Esophagus squamous epithelium (tissue), 5 donors: ENCODE measurements around the gene AHRR. TPM values are rescaled to one million over a fixed set of nuclear protein-coding genes. Genes with fewer than 3 reads are reported as not detected.
"Not testable (repeated sequence)": the region's sequence is repeated elsewhere in the genome, so short reads cannot be mapped to it uniquely, and the experiment has no call there.

Experiments used
- DNase-seq: peaks from one replicate; lab custom pipeline; 2025; lab: John Stamatoyannopoulos, UW
- H3K27ac ChIP-seq, 4 donors: fragments of 200-600 bp; sonication (generic); one replicate each; pipeline ENCODE4 v1.5.1; 2016 to 2019; ENCODE audit warnings: mild to moderate bottlenecking in 1 of 4
- H3K27me3 ChIP-seq, 4 donors: fragments of 200-600 bp; sonication (generic); 1 replicate in 3 of 4; 2 replicates in 1 of 4; pipeline versions ENCODE4 v1.5.1 to v1.6.0; 2017 to 2021; ENCODE audit warnings: antibody characterized with exemption in 1 of 4
- H3K36me3 ChIP-seq, 3 donors: fragments of 200-600 bp; sonication (generic); one replicate each; pipeline ENCODE4 v1.5.1; 2016 to 2019
- H3K4me1 ChIP-seq, 3 donors: fragments of 200-600 bp; sonication (generic); one replicate each; pipeline ENCODE4 v1.5.1; 2017 to 2019
- H3K4me3 ChIP-seq, 4 donors: fragments of 200-600 bp; sonication (generic); 1 replicate in 3 of 4; 2 replicates in 1 of 4; pipeline ENCODE4 v1.5.1; 2016 to 2019; ENCODE audit warnings: mild to moderate bottlenecking in 2 of 4, moderate library complexity in 1 of 4
- H3K9me3 ChIP-seq, 3 donors: fragments of 200-600 bp; sonication (generic); one replicate each; pipeline ENCODE4 v1.5.1; 2016 to 2019
- POLR2A ChIP-seq, 4 donors: fragments of 450-650 bp; IDR thresholded peaks; one replicate each; pipeline ENCODE4 v1.6.1; 2017; ENCODE audit warnings: antibody characterized with exemption in 4 of 4, mild to moderate bottlenecking in 4 of 4, moderate library complexity in 3 of 4
- WGBS, 2 donors: methylation state at CpG; one replicate each; pipeline ENCODE4 v1.1.5; 2018; 5-methylcytosine and 5-hydroxymethylcytosine counted together
- intact Hi-C: fragments of 100-400 bp; cut with DNase I; formaldehyde crosslinking; loops from one replicate; pipeline ENCODE4 v1.15.0; 2022
- total RNA-seq, 4 donors: library from RNA; depleted of rRNA; stranded (reverse); fragments of >200 nt; gene quantifications; one replicate each; pipeline ENCODE4 v1.1.0, GENCODE V29; 2016
- TF ChIP-seq, protein P1 (sequence below), 6 experiments: fragments of 450-650 bp in 4 of 6; fragments of 200-600 bp in 2 of 6; sonication (generic) in 2 of 6; IDR thresholded peaks; one replicate each; pipeline ENCODE4 v1.5.1; 2016 to 2019; ENCODE audit warnings: antibody characterized with exemption in 6 of 6, mild to moderate bottlenecking in 4 of 6, moderate library complexity in 4 of 6
- donor health status: DM: yes; HTN: yes; CAD: no.

AHRR gene
- total RNA-seq, 4 donors from 2014 or later = 0.66 to 1.5 (median 1.1) TPM

GRCh38 chr5:411728-412127 is 90.2 kb downstream of the AHRR start:
- TF ChIP-seq POLR2A (IDR thresholded peaks at IDR 0.05) = no peak
- TF ChIP-seq, protein P1, sequence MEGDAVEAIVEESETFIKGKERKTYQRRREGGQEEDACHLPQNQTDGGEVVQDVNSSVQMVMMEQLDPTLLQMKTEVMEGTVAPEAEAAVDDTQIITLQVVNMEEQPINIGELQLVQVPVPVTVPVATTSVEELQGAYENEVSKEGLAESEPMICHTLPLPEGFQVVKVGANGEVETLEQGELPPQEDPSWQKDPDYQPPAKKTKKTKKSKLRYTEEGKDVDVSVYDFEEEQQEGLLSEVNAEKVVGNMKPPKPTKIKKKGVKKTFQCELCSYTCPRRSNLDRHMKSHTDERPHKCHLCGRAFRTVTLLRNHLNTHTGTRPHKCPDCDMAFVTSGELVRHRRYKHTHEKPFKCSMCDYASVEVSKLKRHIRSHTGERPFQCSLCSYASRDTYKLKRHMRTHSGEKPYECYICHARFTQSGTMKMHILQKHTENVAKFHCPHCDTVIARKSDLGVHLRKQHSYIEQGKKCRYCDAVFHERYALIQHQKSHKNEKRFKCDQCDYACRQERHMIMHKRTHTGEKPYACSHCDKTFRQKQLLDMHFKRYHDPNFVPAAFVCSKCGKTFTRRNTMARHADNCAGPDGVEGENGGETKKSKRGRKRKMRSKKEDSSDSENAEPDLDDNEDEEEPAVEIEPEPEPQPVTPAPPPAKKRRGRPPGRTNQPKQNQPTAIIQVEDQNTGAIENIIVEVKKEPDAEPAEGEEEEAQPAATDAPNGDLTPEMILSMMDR (IDR thresholded peaks at IDR 0.05) = no peak
- Histone ChIP-seq H3K36me3 (no peaks in the 10 kb centered on the region), H3K4me1 (peaks cover 4 to 17% (median 14%) of the 10 kb centered on the region in 3 donors), H3K9me3 (no peaks in the 10 kb centered on the region), H3K27me3 (peaks cover 0 to 5% (median 0%) of the 10 kb centered on the region in 4 donors), H3K4me3 (no peak overlapping the region), H3K27ac (no peak overlapping the region)
- 81 to 85% methylated on average over 9 to 13 of the region's 13 CpGs for WGBS, 2 donors
- DNase-seq = no peak
- intact Hi-C loops = no loop called here

DNA sequence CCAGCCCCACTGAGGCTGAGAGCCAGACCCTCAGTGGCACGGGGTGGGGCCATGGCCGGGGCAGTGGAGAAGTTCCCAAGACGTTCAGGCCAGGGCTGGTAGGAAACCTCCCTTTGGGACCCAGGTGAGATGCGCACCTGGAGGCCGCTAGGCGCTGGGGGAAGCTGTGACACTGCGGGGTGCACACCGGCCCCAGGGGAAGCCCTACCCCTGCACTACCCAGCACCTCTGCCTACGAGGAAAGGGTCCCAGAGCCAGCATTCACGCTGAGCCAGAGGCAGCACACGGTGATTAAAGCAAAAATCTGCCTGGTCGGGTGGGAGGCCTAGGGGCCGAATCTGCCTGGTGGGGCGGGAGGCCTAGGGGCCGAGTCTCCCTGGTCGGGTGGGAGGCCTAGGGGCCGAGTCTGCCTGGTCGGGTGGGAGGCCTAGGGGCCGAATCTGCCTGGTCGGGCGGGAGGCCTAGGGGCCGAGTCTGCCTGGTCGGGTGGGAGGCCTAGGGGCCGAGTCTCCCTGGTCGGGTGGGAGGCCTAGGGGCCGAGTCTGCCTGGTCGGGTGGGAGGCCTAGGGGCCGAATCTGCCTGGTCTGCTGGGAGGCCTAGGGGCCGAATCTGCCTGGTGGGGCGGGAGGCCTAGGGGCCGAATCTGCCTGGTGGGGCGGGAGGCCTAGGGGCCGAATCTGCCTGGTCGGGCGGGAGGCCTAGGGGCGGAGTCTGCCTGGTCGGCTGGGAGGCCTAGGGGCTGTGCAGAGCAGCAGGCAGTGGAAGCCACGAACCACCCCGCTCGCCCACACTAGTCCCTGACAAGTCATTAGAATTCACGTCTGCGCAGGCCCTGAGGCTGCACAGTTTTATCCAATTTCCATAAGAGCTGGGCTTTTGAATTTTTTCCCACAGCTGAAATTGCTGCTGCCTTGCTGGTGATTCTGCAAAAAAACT is 93.7 kb downstream of the AHRR start:
- peak overlapping the region in 2 of 4 donors; percentile 39 to 88 for H3K27ac ChIP-seq
- H3K4me3 ChIP-seq, intact Hi-C loops, DNase-seq, H3K36me3 ChIP-seq, H3K27me3 ChIP-seq, H3K9me3 ChIP-seq: not testable (repeated sequence)
- WGBS, 2 donors = 50 to 74% methylated on average over 4 to 13 of the region's 42 CpGs
- peaks cover 4 to 14% (median 10%) of the 10 kb centered on the region in 3 donors for H3K4me1 ChIP-seq

DNA sequence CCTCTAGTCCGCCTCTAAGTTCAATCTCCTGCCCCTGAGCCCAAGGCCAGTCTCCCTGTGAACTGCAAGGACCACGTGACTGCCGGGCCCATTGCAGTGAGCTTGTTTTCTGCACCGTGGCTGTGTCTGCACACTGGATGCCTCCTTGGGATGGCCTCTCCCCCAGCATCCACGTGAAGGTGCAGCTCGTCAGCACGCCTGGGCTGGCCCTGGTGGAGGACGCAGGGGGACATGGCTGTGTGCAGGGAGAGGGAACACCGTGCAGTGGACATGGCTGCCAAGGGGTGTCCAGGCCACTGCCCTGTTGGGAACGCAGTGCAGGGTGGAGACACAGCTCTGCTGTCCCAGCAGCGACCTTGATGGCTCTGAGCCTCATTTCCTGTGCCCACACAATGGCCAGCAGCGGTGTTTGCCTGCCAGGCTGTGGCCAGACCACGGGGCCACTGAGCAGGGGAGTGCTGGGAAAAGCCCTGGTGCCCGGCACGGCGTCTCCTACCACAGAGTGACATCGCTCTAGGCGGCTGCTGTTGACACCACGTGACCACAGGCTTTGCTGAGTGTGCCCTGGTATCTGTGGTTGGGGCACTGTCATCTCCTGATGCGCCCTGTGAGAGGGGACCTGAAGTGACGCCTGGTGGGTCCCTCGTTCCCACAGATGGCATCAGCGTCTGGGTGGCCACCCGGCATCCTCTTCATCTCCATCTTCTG is 94.6 kb downstream of the AHRR start:
- Histone ChIP-seq H3K36me3 (no peaks in the 10 kb centered on the region), H3K4me3 (no peak overlapping the region), H3K4me1 (peaks cover 4 to 14% (median 10%) of the 10 kb centered on the region in 3 donors), H3K27ac (peak overlapping the region in 1 of 4 donors; percentile 88), H3K27me3 (no peaks in the 10 kb centered on the region), H3K9me3 (no peaks in the 10 kb centered on the region)
- intact Hi-C loops = no loop called here
- no peak for DNase-seq
- WGBS, 2 donors = 52 to 79% methylated on average over 5 to 8 of the region's 24 CpGs
- TF ChIP-seq, protein P1 (IDR thresholded peaks at IDR 0.05) = no peak
- no peak for TF ChIP-seq POLR2A (IDR thresholded peaks at IDR 0.05)

DNA sequence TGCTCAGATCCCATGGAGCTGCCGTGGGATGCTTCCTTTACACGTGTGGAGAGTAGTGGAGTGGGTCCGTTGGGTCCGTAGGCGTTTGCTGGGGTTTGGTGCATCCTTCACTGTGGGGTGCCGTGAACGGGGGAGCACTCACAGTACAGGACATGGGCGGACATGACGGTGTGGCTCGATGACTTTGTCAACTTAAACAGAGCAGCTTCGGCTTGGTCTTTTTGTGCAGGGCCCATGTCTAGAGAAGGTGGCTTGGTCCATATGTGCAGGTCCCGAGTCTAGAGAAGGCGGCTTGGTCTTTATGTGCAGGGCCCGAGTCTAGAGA is 95.1 kb downstream of the AHRR start:
- Histone ChIP-seq H3K36me3 (no peaks in the 10 kb centered on the region), H3K4me3 (no peak overlapping the region), H3K27me3 (no peaks in the 10 kb centered on the region), H3K4me1 (peaks cover 4 to 14% (median 10%) of the 10 kb centered on the region in 3 donors), H3K9me3 (no peaks in the 10 kb centered on the region), H3K27ac (peak overlapping the region in 1 of 4 donors; percentile 88)
- TF ChIP-seq, protein P1 (IDR thresholded peaks at IDR 0.05) = no peak
- no peak for TF ChIP-seq POLR2A (IDR thresholded peaks at IDR 0.05)
- DNase-seq = no peak
- intact Hi-C loops = no loop called here
- WGBS, 2 donors = 97 to 100% methylated on average over 2 to 7 of the region's 14 CpGs

GRCh38 chr5:417301-418161 is 96.0 kb downstream of the AHRR start:
- no peak overlapping the region for H3K27ac ChIP-seq
- no peak overlapping the region for H3K4me3 ChIP-seq
- no peaks in the 10 kb centered on the region for H3K9me3 ChIP-seq
- 39 to 78% methylated on average over 9 to 10 of the region's 14 CpGs for WGBS, 2 donors
- H3K27me3 ChIP-seq = no peaks in the 10 kb centered on the region
- DNase-seq = no peak
- intact Hi-C loops = no loop called here
- H3K4me1 ChIP-seq = peaks cover 4 to 14% (median 10%) of the 10 kb centered on the region in 3 donors
- no peaks in the 10 kb centered on the region for H3K36me3 ChIP-seq
- TF ChIP-seq, protein P1 (IDR thresholded peaks at IDR 0.05) = no peak
- TF ChIP-seq POLR2A (IDR thresholded peaks at IDR 0.05) = no peak
